WERI-Rb-1 (cell line): ENCODE measurements around the gene B3GNT3.
"Not testable (repeated sequence)": the region's sequence is repeated elsewhere in the genome, so short reads cannot be mapped to it uniquely, and the experiment has no call there.

ENCODE experiments used
- DNase-seq: peaks from one replicate; pipeline ENCODE4 v3.0.0-alpha.2; 2020
- H3K27ac ChIP-seq: fragments of 250-450 bp; sonication (Bioruptor Pico); 2 replicates; pipeline ENCODE4 v1.5.1; 2020; ENCODE audit warnings: mild to moderate bottlenecking, moderate library complexity
- H3K27me3 ChIP-seq: fragments of 250-450 bp; sonication (Bioruptor Pico); 2 replicates; pipeline ENCODE4 v1.5.1; 2021; ENCODE audit warnings: mild to moderate bottlenecking, low read depth, moderate library complexity; ENCODE audit not compliant: insufficient read depth, severe bottlenecking
- H3K36me3 ChIP-seq: fragments of 250-450 bp; sonication (Bioruptor Pico); 2 replicates; pipeline ENCODE4 v1.5.1; 2020; ENCODE audit warnings: mild to moderate bottlenecking, moderate library complexity
- H3K4me3 ChIP-seq: 2 replicates; pipeline ENCODE4 v1.5.1; 2011; ENCODE audit warnings: low read depth, mild to moderate bottlenecking, control low read depth, low read length
- H3K9me3 ChIP-seq: fragments of 250-450 bp; sonication (Bioruptor Pico); 2 replicates; pipeline ENCODE4 v1.5.1; 2021; ENCODE audit warnings: mild to moderate bottlenecking, moderate library complexity; ENCODE audit not compliant: severe bottlenecking
- CTCF ChIP-seq: IDR thresholded peaks from 2 replicates; pipeline ENCODE4 v1.5.1; 2011; ENCODE audit warnings: low read depth, mild to moderate bottlenecking, control low read depth, inconsistent platforms, low read length

Gene B3GNT3

DNA sequence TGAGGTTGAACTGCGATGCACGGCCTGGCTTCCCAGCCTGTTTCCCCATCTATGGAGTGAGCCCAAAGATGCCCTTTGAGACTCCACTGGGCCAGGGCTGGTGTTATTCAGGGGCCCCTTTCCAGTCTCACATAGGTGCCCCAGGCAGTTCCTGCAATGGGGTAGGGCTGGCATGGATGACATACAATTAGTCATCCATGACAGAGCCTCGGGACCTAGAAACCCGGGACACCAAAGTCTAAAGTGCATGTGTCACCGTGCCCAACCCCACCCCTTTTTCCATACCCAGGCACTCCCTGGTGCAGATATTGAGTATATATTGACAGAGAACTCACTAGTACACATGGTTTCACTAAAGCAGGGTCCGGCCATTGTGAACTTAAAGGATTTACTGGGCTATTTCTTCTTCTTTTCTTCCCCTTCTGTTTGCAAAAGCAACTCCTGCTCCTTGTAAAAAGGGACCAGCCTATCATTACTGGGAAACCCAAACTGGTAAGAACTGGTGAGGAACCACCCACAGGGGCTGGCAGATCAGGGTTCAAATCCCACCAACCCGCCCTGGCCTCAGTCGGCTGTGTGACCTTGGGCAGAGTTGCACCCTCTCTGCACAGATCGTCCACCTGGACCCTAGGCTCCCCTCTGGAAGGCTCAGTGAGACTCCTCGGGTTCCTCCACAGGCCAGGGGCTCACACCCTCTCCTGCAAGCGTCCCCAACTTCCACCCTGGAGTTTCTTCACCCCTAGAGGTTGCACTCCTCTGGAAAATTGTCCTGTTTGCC lies 2.7 kb downstream of the B3GNT3 start:
- Histone ChIP-seq H3K27ac (no peak overlapping the region), H3K36me3 (no peaks in the 10 kb centered on the region), H3K27me3 (no peaks in the 10 kb centered on the region), H3K4me3 (no peak overlapping the region), H3K9me3 (no peaks in the 10 kb centered on the region)
- TF ChIP-seq CTCF, result no peak
- no peak for DNase-seq

- not testable (repeated sequence) for H3K27ac ChIP-seq, H3K4me3 ChIP-seq, H3K27me3 ChIP-seq, H3K36me3 ChIP-seq, H3K9me3 ChIP-seq, DNase-seq
These were observed 3.7 kb downstream of the B3GNT3 start for GRCh38 chr19:17798599-17798998.

- Histone ChIP-seq H3K27ac (no peak overlapping the region), H3K27me3 (no peaks in the 10 kb centered on the region), H3K9me3 (no peaks in the 10 kb centered on the region), H3K36me3 (no peaks in the 10 kb centered on the region), H3K4me3 (no peak overlapping the region)
- TF ChIP-seq CTCF, result no peak
- DNase-seq, result peak; percentile 45
These were observed 7.4 kb downstream of the B3GNT3 start for GRCh38 chr19:17802137-17802858.

- Histone ChIP-seq H3K27me3 (no peaks in the 10 kb centered on the region), H3K9me3 (no peaks in the 10 kb centered on the region), H3K27ac (no peak overlapping the region), H3K4me3 (no peak overlapping the region), H3K36me3 (no peaks in the 10 kb centered on the region)
- DNase-seq, result no peak
- no peak for TF ChIP-seq CTCF
These were observed 8.4 kb downstream of the B3GNT3 start for GRCh38 chr19:17803264-17803896.

DNA sequence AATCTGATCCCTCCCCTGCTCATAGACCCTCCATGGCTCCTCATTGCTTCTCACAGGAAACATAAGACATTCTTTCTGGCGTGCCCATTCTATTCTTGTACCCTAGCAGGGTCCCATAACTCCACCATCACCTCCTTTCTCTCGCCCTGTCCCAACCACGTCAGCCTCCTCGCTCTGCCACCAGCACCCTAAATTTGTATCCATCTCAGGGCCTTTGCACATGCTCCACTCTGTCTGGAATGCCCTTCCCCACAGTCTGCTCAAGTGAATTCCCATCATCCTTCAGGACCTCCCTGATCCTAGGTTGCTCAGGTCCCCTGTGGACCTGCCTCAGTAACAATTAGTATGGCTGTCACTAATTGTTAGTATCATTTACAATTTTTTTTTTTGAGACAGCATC lies 10.5 kb downstream of the B3GNT3 start:
- Histone ChIP-seq H3K4me3 (no peak overlapping the region), H3K27ac (no peak overlapping the region), H3K36me3 (no peaks in the 10 kb centered on the region), H3K9me3 (no peaks in the 10 kb centered on the region), H3K27me3 (no peaks in the 10 kb centered on the region)
- TF ChIP-seq CTCF, result no peak
- no peak for DNase-seq

DNA sequence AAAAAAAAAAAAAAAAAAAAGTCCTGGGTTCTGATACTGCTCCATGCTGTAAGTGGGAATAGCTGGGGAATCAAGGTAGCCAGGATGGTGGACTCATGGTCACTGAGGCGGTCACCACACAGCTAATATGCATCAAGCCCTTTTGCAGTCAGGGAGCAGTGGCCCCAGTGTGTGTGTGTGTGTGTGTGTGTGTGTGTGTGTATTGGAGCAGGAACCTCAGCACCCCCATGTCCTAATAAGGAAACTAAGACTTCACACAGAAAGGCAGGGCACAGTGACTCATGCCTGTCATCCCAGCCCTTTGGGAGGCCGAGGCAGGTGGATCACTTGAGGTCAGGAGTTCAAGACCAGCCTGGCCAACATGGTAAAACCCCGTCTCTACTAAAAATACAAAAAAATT lies 12.0 kb downstream of the B3GNT3 start:
- TF ChIP-seq CTCF, result no peak
- H3K27ac ChIP-seq, result no peak overlapping the region
- H3K36me3 ChIP-seq, result no peaks in the 10 kb centered on the region
- H3K4me3 ChIP-seq, result no peak overlapping the region
- no peaks in the 10 kb centered on the region for H3K9me3 ChIP-seq
- no peaks in the 10 kb centered on the region for H3K27me3 ChIP-seq
- DNase-seq, result no peak
